ENCODE data around the gene SPEG. TPM values are rescaled to one million over a fixed set of nuclear protein-coding genes. Genes with fewer than 3 reads are reported as not detected.
A peak's percentile ranks its signal among the peaks of the same experiment; 100 is the strongest.

The SPEG gene
- total RNA-seq, 1 donor from 2014 or later = 6.5 TPM

GRCh38 chr2:219426534-219427136 lies 8.0 kb upstream of the SPEG start:
- Histone ChIP-seq H3K36me3 (no peaks in the 10 kb centered on the region), H3K9me3 (no peaks in the 10 kb centered on the region), H3K4me1 (no peaks in the 10 kb centered on the region), H3K27ac (no peak overlapping the region), H3K27me3 (ENCODE audit: low read depth) (no peaks in the 10 kb centered on the region), H3K4me3 (no peak overlapping the region)
- no peak for TF ChIP-seq CTCF (IDR thresholded peaks at IDR 0.05)
- ATAC-seq (no peak), DNase-seq (no peak)
- intact Hi-C loops (cut with DNase I) = no loop called here

- H3K27ac ChIP-seq = no peak overlapping the region
- no peak for TF ChIP-seq CTCF (IDR thresholded peaks at IDR 0.05)
- no peak for ATAC-seq
- intact Hi-C loops (cut with DNase I) = no loop called here
- no peak for DNase-seq
- no peaks in the 10 kb centered on the region for H3K27me3 ChIP-seq (ENCODE audit: low read depth)
- no peaks in the 10 kb centered on the region for H3K36me3 ChIP-seq
- no peaks in the 10 kb centered on the region for H3K4me1 ChIP-seq
- H3K4me3 ChIP-seq = no peak overlapping the region
- H3K9me3 ChIP-seq = no peaks in the 10 kb centered on the region
Measured at GRCh38 chr2:219428469-219428868, 6.2 kb upstream of the SPEG start.

GRCh38 chr2:219429958-219430606 lies 4.6 kb upstream of the SPEG start:
- no peaks in the 10 kb centered on the region for H3K36me3 ChIP-seq
- ATAC-seq (no peak), DNase-seq (no peak)
- H3K27ac ChIP-seq = no peak overlapping the region
- no peak overlapping the region for H3K4me3 ChIP-seq
- intact Hi-C loops (cut with DNase I) = no loop called here
- peaks cover 12% of the 10 kb centered on the region for H3K27me3 ChIP-seq (ENCODE audit: low read depth)
- no peak for TF ChIP-seq CTCF (IDR thresholded peaks at IDR 0.05)
- H3K4me1 ChIP-seq = no peaks in the 10 kb centered on the region
- H3K9me3 ChIP-seq = no peaks in the 10 kb centered on the region

GRCh38 chr2:219430633-219431615 lies 3.7 kb upstream of the SPEG start:
- Histone ChIP-seq H3K4me3 (no peak overlapping the region), H3K36me3 (no peaks in the 10 kb centered on the region), H3K9me3 (no peaks in the 10 kb centered on the region), H3K4me1 (no peaks in the 10 kb centered on the region), H3K27me3 (ENCODE audit: low read depth) (peaks cover 21% of the 10 kb centered on the region), H3K27ac (no peak overlapping the region)
- peak in 1 of 2 donors; percentile 31 for ATAC-seq
- intact Hi-C loops (cut with DNase I) = no loop called here
- TF ChIP-seq CTCF (IDR thresholded peaks at IDR 0.05) = no peak
- no peak for DNase-seq

- Histone ChIP-seq H3K27me3 (ENCODE audit: low read depth) (peaks cover 32% of the 10 kb centered on the region), H3K27ac (no peak overlapping the region), H3K36me3 (no peaks in the 10 kb centered on the region), H3K9me3 (no peaks in the 10 kb centered on the region), H3K4me3 (no peak overlapping the region), H3K4me1 (no peaks in the 10 kb centered on the region)
- DNase-seq (no peak), ATAC-seq (no peak)
- intact Hi-C loops (cut with DNase I) = no loop called here
- TF ChIP-seq CTCF (IDR thresholded peaks at IDR 0.05) = no peak
Measured at GRCh38 chr2:219433666-219434467, 776 bp upstream of the SPEG start.
